GM21390 (cell line): ENCODE results near the gene TCEA2.

Experiments used
- ATAC-seq: cut with Tn5 transposase; IDR thresholded peaks from one replicate; pipeline ENCODE4 v1.9.1; 2021; ENCODE audit not compliant: unreplicated experiment

The TCEA2 gene

DNA sequence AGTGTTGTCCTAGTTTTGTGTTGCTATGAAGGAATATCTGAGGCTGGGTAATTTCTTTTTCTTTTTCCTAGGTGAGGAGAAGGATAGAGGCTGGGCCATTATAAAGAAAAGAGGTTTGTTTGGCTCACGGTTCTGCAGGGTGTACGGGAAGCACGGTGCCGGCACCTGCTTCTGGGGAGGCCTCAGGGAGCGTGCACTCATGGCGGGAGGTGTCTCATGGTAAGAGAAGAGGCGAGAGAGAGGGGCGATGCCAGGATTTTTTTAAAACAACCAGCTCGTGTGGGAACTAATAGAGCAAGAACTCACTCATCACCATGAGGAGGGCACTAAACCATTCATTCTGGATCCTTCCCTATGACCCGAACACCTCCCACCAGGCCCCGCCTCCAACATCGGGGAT is 58.6 kb downstream of the TCEA2 start:
- ATAC-seq, result no peak
